Trophoblast cell (in vitro differentiated cells and primary cell): ENCODE results near the gene RIPK1.
A peak's percentile ranks its signal among the peaks of the same experiment; 100 is the strongest.

Experiments used
- DNase-seq, 2 donors: peaks; one replicate each; pipeline ENCODE4 v3.0.0-alpha.2; 2016
- H2AFZ ChIP-seq: 2 replicates; pipeline ENCODE4 v1.6.1; 2013; ENCODE audit warnings: low read length, moderate library complexity, mild to moderate bottlenecking; ENCODE audit not compliant: insufficient read depth, poor library complexity
- H2AK5ac ChIP-seq: 2 replicates; pipeline ENCODE4 v1.6.1; 2013; ENCODE audit warnings: mild to moderate bottlenecking, low read length
- H2BK120ac ChIP-seq: 2 replicates; pipeline ENCODE4 v1.6.1; 2013; ENCODE audit warnings: low read length, mild to moderate bottlenecking, moderate library complexity; ENCODE audit not compliant: insufficient read depth, poor library complexity
- H2BK12ac ChIP-seq: 2 replicates; pipeline ENCODE4 v1.6.1; 2013; ENCODE audit warnings: mild to moderate bottlenecking, low read length, moderate library complexity
- H2BK5ac ChIP-seq: 2 replicates; pipeline ENCODE4 v1.6.1; 2013; ENCODE audit warnings: low read length, low read depth, moderate library complexity, mild to moderate bottlenecking; ENCODE audit not compliant: poor library complexity
- H3K14ac ChIP-seq: 2 replicates; pipeline ENCODE4 v1.6.1; 2013; ENCODE audit warnings: mild to moderate bottlenecking, low read length
- H3K18ac ChIP-seq: 2 replicates; pipeline ENCODE4 v1.6.1; 2013; ENCODE audit warnings: mild to moderate bottlenecking, low read length
- H3K23ac ChIP-seq: 2 replicates; pipeline ENCODE4 v1.6.1; 2013; ENCODE audit warnings: low read length
- H3K27ac ChIP-seq: 2 replicates; pipeline ENCODE4 v1.5.1; 2013; ENCODE audit warnings: low read depth, mild to moderate bottlenecking, inconsistent platforms, low read length, moderate library complexity
- H3K27me3 ChIP-seq: 2 replicates; pipeline ENCODE4 v1.6.1; 2013; ENCODE audit warnings: inconsistent platforms, mild to moderate bottlenecking, low read length, moderate library complexity; ENCODE audit not compliant: insufficient read depth
- H3K36me3 ChIP-seq, 2 experiments: 1 replicate in 1 of 2; 2 replicates in 1 of 2; pipeline ENCODE4 v1.6.1; 2013; ENCODE audit warnings: low read length in 2 of 2, mild to moderate bottlenecking in 2 of 2, moderate library complexity in 1 of 2; ENCODE audit not compliant: insufficient read depth in 2 of 2, control insufficient read depth in 1 of 2
- H3K4ac ChIP-seq: 2 replicates; pipeline ENCODE4 v1.6.1; 2013; ENCODE audit warnings: low read depth, mild to moderate bottlenecking, low read length, moderate library complexity
- H3K4me1 ChIP-seq, 2 experiments: 1 replicate in 1 of 2; 2 replicates in 1 of 2; pipeline ENCODE4 v1.6.1; 2013; ENCODE audit warnings: low read length in 2 of 2, mild to moderate bottlenecking in 2 of 2, moderate library complexity in 1 of 2; ENCODE audit not compliant: insufficient read depth in 2 of 2, control insufficient read depth in 1 of 2
- H3K4me2 ChIP-seq: 2 replicates; pipeline ENCODE4 v1.6.1; 2013; ENCODE audit warnings: inconsistent platforms, mild to moderate bottlenecking, low read length, moderate library complexity
- H3K4me3 ChIP-seq: 2 replicates; pipeline ENCODE4 v1.5.1; 2013; ENCODE audit warnings: mild to moderate bottlenecking, low read depth, low read length, inconsistent platforms
- H3K79me1 ChIP-seq: one replicate; pipeline ENCODE4 v1.6.1; 2013; ENCODE audit warnings: low read length
- H3K79me2 ChIP-seq: 2 replicates; pipeline ENCODE4 v1.6.1; 2013; ENCODE audit warnings: low read length, mild to moderate bottlenecking; ENCODE audit not compliant: control insufficient read depth, insufficient read depth, poor library complexity
- H3K9ac ChIP-seq: 2 replicates; pipeline ENCODE4 v1.6.1; 2013; ENCODE audit warnings: mild to moderate bottlenecking, low read length
- H3K9me3 ChIP-seq: 2 replicates; pipeline ENCODE4 v1.6.1; 2013; ENCODE audit warnings: low read depth, mild to moderate bottlenecking, control low read depth, inconsistent platforms, low read length; ENCODE audit not compliant: insufficient read depth
- H4K12ac ChIP-seq: 2 replicates; pipeline ENCODE4 v1.6.1; 2013; ENCODE audit warnings: low read depth, mild to moderate bottlenecking, low read length, moderate library complexity
- H4K8ac ChIP-seq: 2 replicates; pipeline ENCODE4 v1.6.1; 2013; ENCODE audit warnings: low read depth, mild to moderate bottlenecking, low read length, moderate library complexity
- H4K91ac ChIP-seq: one replicate; pipeline ENCODE4 v1.6.1; 2013; ENCODE audit warnings: low read depth, mild to moderate bottlenecking, low read length, moderate library complexity
- WGBS: extraction: QIAGEN DNeasy Blood & Tissue Kit; methylation state at CpG from one replicate; pipeline ENCODE4 v1.1.7; 2013; ENCODE audit warnings: missing lambda C conversion rate; ENCODE audit not compliant: insufficient read length, insufficient coverage; ENCODE audit errors: extremely low coverage; 5-methylcytosine and 5-hydroxymethylcytosine counted together

RIPK1 gene

DNA sequence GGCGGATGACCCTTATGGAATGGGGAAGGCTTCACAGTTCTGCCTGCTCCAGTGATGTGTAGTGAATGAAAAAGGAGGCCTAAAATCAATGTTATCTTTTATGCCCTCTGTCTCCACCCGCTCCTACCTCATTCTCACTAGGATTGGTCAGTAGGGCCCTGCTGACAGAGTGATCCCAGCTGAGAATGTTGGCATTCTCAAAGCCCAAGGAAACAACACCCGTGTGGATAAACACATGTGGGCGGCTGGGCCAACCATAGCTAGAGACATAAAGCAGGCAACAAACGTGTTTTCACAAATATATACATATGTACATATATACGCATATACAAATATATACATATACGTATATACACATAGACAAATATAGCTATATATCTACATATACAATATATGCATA lies 4.5 kb downstream of the RIPK1 start:
- no CpG with 5 or more reads among the region's 7 CpGs for WGBS

DNA sequence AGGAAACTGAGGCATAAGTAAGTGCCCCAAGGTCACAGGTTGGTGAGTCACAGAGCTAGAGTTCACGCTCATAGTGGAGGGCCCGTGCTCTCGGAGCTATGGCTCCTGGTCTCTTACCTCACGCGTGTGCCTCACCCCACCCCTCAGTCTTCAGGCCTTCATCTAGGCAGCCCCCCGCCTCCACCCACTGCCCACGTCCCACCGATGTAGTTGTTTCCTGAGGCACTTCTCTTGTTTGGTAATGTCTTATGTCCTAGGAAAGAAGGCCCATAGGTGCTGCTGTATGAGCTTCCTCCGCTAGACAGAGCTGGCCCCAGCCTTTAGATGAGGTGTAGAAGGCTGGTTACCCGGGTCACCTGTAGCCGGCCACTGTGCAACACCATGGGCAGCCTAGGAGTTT lies 5.1 kb downstream of the RIPK1 start:
- Histone ChIP-seq H3K4me1 (peaks cover 4 to 6% of the 10 kb centered on the region in 2 experiments), H3K4ac (peak overlapping the region; percentile 13), H3K9ac (no peak overlapping the region)

More for the DNA sequence above, 4.5 kb downstream of the RIPK1 start:
- H3K4me3 ChIP-seq, result no peak overlapping the region
- no peak overlapping the region for H3K23ac ChIP-seq
- H4K8ac ChIP-seq, result no peak overlapping the region
- H3K4me2 ChIP-seq, result no peak overlapping the region
- H2AFZ ChIP-seq, result no peak overlapping the region
- peaks cover 4 to 6% of the 10 kb centered on the region in 2 experiments for H3K4me1 ChIP-seq
- H3K4ac ChIP-seq, result peak overlapping the region; percentile 82
- H3K36me3 ChIP-seq, result peaks cover 8 to 12% of the 10 kb centered on the region in 2 experiments
- no peaks in the 10 kb centered on the region for H3K9me3 ChIP-seq
- no peak overlapping the region for H3K18ac ChIP-seq
- no peak overlapping the region for H2BK5ac ChIP-seq
- no peaks in the 10 kb centered on the region for H3K27me3 ChIP-seq
- no peak overlapping the region for H4K91ac ChIP-seq
- H2AK5ac ChIP-seq, result no peak overlapping the region
- H3K9ac ChIP-seq, result no peak overlapping the region
- H2BK12ac ChIP-seq, result no peak overlapping the region
- no peak overlapping the region for H3K27ac ChIP-seq
- peaks cover 13% of the 10 kb centered on the region for H3K79me2 ChIP-seq
- H3K14ac ChIP-seq, result no peak overlapping the region
- peaks cover 12% of the 10 kb centered on the region for H3K79me1 ChIP-seq
- no peak overlapping the region for H2BK120ac ChIP-seq
- DNase-seq, result no peak
- H4K12ac ChIP-seq, result no peak overlapping the region

DNA sequence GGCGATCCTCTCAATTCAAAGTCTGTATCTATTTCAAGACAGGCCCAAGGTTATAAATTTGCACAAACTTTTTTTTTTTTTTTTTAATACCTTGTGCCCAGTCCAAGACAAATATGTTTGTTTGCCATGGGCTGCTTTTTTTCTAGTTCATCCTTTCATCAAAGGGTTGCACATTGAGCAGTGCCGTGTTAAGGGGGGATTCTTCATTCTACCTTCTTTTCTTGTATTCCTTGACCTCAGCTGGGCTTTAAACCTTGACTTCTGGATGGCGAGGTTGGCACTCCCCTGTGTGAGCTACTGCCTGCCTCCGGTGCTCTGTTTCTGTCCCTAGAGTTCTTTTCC lies 7.4 kb downstream of the RIPK1 start:
- no peak overlapping the region for H3K9ac ChIP-seq
- H3K14ac ChIP-seq, result no peak overlapping the region
- peaks cover 12 to 27% of the 10 kb centered on the region in 2 experiments for H3K36me3 ChIP-seq
- H3K79me2 ChIP-seq, result peaks cover 5% of the 10 kb centered on the region
- no peak overlapping the region for H2BK5ac ChIP-seq
- H4K91ac ChIP-seq, result no peak overlapping the region
- no peak overlapping the region for H3K23ac ChIP-seq
- no peak overlapping the region for H3K4ac ChIP-seq
- no peaks in the 10 kb centered on the region for H3K9me3 ChIP-seq
- peaks cover 0 to 2% of the 10 kb centered on the region in 2 experiments for H3K4me1 ChIP-seq
- H2AFZ ChIP-seq, result no peak overlapping the region
- no peak overlapping the region for H3K4me2 ChIP-seq
- no peak for DNase-seq
- H3K4me3 ChIP-seq, result no peak overlapping the region
- no peaks in the 10 kb centered on the region for H3K27me3 ChIP-seq
- H4K12ac ChIP-seq, result no peak overlapping the region
- no peak overlapping the region for H3K18ac ChIP-seq
- H3K79me1 ChIP-seq, result no peaks in the 10 kb centered on the region
- H2BK120ac ChIP-seq, result no peak overlapping the region
- H4K8ac ChIP-seq, result no peak overlapping the region
- no peak overlapping the region for H2AK5ac ChIP-seq
- no CpG with 5 or more reads among the region's 4 CpGs for WGBS
- H3K27ac ChIP-seq, result no peak overlapping the region
- H2BK12ac ChIP-seq, result no peak overlapping the region

More for the DNA sequence above, 5.1 kb downstream of the RIPK1 start:
- no peak overlapping the region for H2BK12ac ChIP-seq
- no peak overlapping the region for H2BK120ac ChIP-seq
- no peak overlapping the region for H3K14ac ChIP-seq
- WGBS, result no CpG with 5 or more reads among the region's 11 CpGs
- H3K9me3 ChIP-seq, result no peaks in the 10 kb centered on the region
- no peak overlapping the region for H4K8ac ChIP-seq
- H3K4me2 ChIP-seq, result no peak overlapping the region
- H3K18ac ChIP-seq, result no peak overlapping the region
- H2AK5ac ChIP-seq, result no peak overlapping the region
- H3K27me3 ChIP-seq, result no peaks in the 10 kb centered on the region
- no peak overlapping the region for H3K4me3 ChIP-seq
- no peak overlapping the region for H3K23ac ChIP-seq
- peaks cover 10% of the 10 kb centered on the region for H3K79me2 ChIP-seq
- no peak overlapping the region for H2BK5ac ChIP-seq
- H4K12ac ChIP-seq, result no peak overlapping the region
- H3K27ac ChIP-seq, result no peak overlapping the region
- peaks cover 8% of the 10 kb centered on the region for H3K79me1 ChIP-seq
- peaks cover 11 to 18% of the 10 kb centered on the region in 2 experiments for H3K36me3 ChIP-seq
- no peak overlapping the region for H2AFZ ChIP-seq
- no peak for DNase-seq
- H4K91ac ChIP-seq, result no peak overlapping the region

GRCh38 chr6:3076320-3076719 lies 8.0 kb downstream of the RIPK1 start:
- Histone ChIP-seq H3K4me3 (no peak overlapping the region), H3K9ac (no peak overlapping the region), H3K23ac (no peak overlapping the region), H2BK120ac (no peak overlapping the region), H3K14ac (no peak overlapping the region), H3K18ac (no peak overlapping the region), H3K4me1 (peaks cover 0 to 2% of the 10 kb centered on the region in 2 experiments), H2AK5ac (no peak overlapping the region), H3K79me2 (peaks cover 5% of the 10 kb centered on the region), H2AFZ (no peak overlapping the region), H3K79me1 (no peaks in the 10 kb centered on the region), H3K4me2 (no peak overlapping the region), H3K4ac (no peak overlapping the region), H3K36me3 (peaks cover 12 to 31% of the 10 kb centered on the region in 2 experiments), H4K12ac (no peak overlapping the region), H3K27me3 (no peaks in the 10 kb centered on the region), H4K91ac (no peak overlapping the region), H3K9me3 (no peaks in the 10 kb centered on the region), H2BK5ac (no peak overlapping the region), H2BK12ac (no peak overlapping the region), H4K8ac (no peak overlapping the region), H3K27ac (no peak overlapping the region)
- DNase-seq, result no peak
- WGBS, result no CpG with 5 or more reads among the region's 3 CpGs
